ENCODE data around the gene FDX1.

FDX1 gene

DNA sequence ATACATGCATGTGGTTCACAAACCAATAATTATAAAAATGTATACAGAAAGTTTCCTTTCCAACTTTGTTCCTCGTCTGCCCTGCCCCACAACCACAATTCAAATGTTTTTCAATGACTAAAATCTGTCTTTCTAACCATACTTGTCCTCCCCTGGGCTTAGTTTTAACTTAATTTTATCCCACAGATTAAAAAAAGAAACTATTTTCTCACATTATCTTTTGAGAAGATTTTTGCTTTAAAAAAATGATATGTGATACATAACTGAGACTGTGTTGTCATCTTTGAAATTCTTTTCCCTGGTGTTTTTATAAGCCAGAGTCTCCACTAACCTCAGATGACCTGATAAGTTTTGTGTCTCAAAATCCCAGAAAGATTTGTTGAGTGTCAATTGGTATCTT, 79.0 kb downstream of the FDX1 start:
- DNase-seq (ENCODE audit: low read depth in 2 of 2), result no peak

- no peak for DNase-seq (ENCODE audit: low read depth in 2 of 2)
Observed at GRCh38 chr11:110509472-110509871, 79.7 kb downstream of the FDX1 start.

DNA sequence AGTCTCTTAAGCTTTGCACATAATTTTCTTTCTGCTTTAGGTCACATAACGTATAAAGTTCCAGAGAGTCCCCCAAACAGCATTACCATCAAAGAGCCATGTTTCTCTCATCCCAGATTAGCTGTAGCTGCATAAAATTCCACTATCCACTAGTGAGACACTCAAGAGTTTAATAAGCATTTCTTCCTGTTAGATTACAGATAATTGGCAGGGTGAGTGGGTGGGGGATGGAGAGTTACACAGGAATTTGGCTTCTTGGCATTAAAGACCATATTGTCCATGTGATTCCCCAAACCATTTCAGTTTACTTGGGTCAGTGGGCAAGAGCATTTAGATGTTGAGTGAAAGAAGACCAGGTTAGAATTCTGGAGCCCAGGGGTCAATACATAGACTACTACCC, 82.3 kb downstream of the FDX1 start:
- DNase-seq (ENCODE audit: low read depth in 2 of 2), result no peak

DNA sequence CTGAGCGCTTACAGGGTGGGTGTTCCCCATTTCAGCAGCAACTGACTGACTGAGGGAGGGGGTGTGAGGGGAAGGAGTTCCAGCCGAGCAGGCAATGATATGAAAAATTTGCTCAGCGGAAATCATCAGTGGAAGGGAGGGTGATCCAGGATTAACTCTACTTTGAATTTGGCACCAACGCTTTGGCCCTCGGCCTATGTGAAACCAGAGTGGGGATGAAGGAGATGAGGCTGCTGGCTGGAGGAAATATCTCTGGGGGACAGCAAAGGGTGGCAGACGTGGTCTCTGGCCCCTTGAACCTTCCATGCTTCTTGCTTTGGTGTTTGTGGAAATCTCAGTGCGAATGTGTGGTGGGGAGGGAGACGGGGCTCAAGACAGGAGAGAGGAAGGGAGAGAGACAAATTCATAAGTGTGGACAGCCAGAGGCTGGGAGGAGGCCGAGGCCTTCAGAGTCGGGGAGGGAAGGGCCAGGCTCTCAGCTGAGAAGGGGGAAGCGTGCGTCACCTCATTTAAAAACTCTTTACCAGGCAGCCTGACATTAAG, 83.6 kb downstream of the FDX1 start:
- no peak for DNase-seq (ENCODE audit: low read depth in 2 of 2)

DNA sequence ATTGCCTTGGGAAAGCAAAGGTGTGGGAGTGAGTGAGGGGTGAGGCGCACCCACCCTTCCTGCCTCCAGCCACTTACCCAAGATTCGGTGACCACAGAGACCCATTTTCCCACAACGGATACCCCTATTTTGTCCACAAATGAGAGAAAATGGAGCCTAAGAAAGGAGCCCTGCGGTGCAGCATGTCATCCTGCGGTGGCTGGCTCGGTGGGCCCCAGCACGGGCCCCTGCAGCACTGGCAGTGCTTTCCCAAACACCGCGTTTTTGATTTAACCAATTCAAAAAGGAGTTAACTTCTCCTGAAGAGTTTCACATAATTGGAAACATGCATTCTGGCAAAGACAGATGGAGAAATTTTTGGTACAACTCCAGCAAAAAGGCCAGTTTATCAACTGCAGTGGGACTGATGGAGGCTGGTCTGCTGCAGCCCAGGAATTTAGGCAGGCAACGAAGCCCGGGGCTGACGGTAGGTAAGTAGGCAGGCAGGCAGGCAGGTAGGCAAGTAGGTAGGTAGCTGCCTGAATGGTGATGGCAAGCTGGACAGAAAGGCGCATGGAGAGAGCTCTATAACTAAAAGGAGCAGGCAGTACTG, 84.2 kb downstream of the FDX1 start:
- DNase-seq (ENCODE audit: low read depth in 2 of 2), result no peak
